Mammary epithelial cell (primary cell): ENCODE measurements around the gene SLC6A18.

Source experiments
- CTCF ChIP-seq, 2 donors: IDR thresholded peaks in 1 of 2; conservative IDR thresholded peaks in 1 of 2; 2 replicates each; pipeline ENCODE4 v1.5.1; 2011 to 2012; ENCODE audit warnings: inconsistent platforms in 2 of 2, low read length in 2 of 2, mild to moderate bottlenecking in 2 of 2, control low read depth in 1 of 2, low read depth in 1 of 2; ENCODE audit not compliant: insufficient read depth in 1 of 2; ENCODE audit errors: extremely low read depth in 1 of 2
- EZH2 ChIP-seq: IDR thresholded peaks from 2 replicates; pipeline ENCODE4 v1.6.1; 2012; ENCODE audit warnings: low read length, inconsistent platforms, borderline replicate concordance

- TF ChIP-seq CTCF (conservative IDR thresholded peaks at IDR 0.05 in 1 of 2, IDR thresholded peaks at IDR 0.05 in 1 of 2; ENCODE audit: extremely low read depth in 1 of 2, insufficient read depth in 1 of 2, low read depth in 1 of 2, low read length in 2 of 2) (no peak), EZH2 (no peak)
Measured at GRCh38 chr5:1184481-1184880, 40.7 kb upstream of the SLC6A18 start.
